ENCODE measurements around the gene IFI44L. TPM values are rescaled to one million over a fixed set of nuclear protein-coding genes. Genes with fewer than 3 reads are reported as not detected.
A peak's percentile ranks its signal among the peaks of the same experiment; 100 is the strongest.

IFI44L gene
- total and polyA plus RNA-seq, 9 donors, result 0.84 to 2.6 (median 1.7) TPM

GRCh38 chr1:78682496-78682895 is 62.2 kb downstream of the IFI44L start:
- no peak overlapping the region for H3K27ac ChIP-seq (ENCODE audit: low read length)
- H3K27me3 ChIP-seq (ENCODE audit: control insufficient read depth, insufficient read depth, low read length), result no peaks in the 10 kb centered on the region
- no peaks in the 10 kb centered on the region for H3K9me3 ChIP-seq (replicated peaks; ENCODE audit: control insufficient read depth, low read depth, low read length)
- H3K4me1 ChIP-seq (ENCODE audit: control insufficient read depth, insufficient read depth, low read length), result no peaks in the 10 kb centered on the region
- H3K36me3 ChIP-seq (ENCODE audit: control insufficient read depth, insufficient read depth, low read length), result no peaks in the 10 kb centered on the region
- no peak for DNase-seq
- H3K4me3 ChIP-seq (ENCODE audit: low read length), result no peak overlapping the region
- 46% methylated on average over 3 of the region's 3 CpGs for WGBS (ENCODE audit: insufficient coverage)

GRCh38 chr1:78683079-78683478 is 62.8 kb downstream of the IFI44L start:
- no peaks in the 10 kb centered on the region for H3K36me3 ChIP-seq (ENCODE audit: control insufficient read depth, insufficient read depth, low read length)
- H3K27ac ChIP-seq (ENCODE audit: low read length), result no peak overlapping the region
- WGBS (ENCODE audit: insufficient coverage), result no CpG with 5 or more reads among the region's 2 CpGs
- H3K4me1 ChIP-seq (ENCODE audit: control insufficient read depth, insufficient read depth, low read length), result no peaks in the 10 kb centered on the region
- no peak for DNase-seq
- no peak overlapping the region for H3K4me3 ChIP-seq (ENCODE audit: low read length)
- H3K9me3 ChIP-seq (replicated peaks; ENCODE audit: control insufficient read depth, low read depth, low read length), result no peaks in the 10 kb centered on the region
- no peaks in the 10 kb centered on the region for H3K27me3 ChIP-seq (ENCODE audit: control insufficient read depth, insufficient read depth, low read length)

DNA sequence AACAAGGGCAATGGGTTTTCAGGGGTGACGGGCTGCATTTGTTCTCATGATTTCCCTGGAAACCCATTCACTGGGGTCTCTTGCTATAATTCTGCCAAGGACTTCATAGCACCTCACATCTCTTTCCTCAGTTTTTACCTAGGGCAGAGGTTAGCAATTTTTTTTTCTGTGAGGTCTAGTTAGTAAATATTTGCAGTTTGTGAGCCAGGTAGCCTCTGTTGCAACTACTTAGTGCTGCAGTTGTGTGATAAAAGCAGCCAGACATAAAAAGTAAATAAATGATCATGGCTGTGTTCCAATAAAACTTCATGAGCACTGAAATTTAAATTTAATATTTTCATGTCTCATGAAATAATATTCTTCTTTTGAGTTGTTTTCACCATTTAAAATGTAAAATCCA is 67.1 kb downstream of the IFI44L start:
- no peak overlapping the region for H3K27ac ChIP-seq (ENCODE audit: low read length)
- no peaks in the 10 kb centered on the region for H3K9me3 ChIP-seq (replicated peaks; ENCODE audit: control insufficient read depth, low read depth, low read length)
- H3K36me3 ChIP-seq (ENCODE audit: control insufficient read depth, insufficient read depth, low read length), result no peaks in the 10 kb centered on the region
- no peak for DNase-seq
- no CpG with 5 or more reads among the region's 1 CpG for WGBS (ENCODE audit: insufficient coverage)
- H3K4me1 ChIP-seq (ENCODE audit: control insufficient read depth, insufficient read depth, low read length), result no peaks in the 10 kb centered on the region
- no peaks in the 10 kb centered on the region for H3K27me3 ChIP-seq (ENCODE audit: control insufficient read depth, insufficient read depth, low read length)
- no peak overlapping the region for H3K4me3 ChIP-seq (ENCODE audit: low read length)

DNA sequence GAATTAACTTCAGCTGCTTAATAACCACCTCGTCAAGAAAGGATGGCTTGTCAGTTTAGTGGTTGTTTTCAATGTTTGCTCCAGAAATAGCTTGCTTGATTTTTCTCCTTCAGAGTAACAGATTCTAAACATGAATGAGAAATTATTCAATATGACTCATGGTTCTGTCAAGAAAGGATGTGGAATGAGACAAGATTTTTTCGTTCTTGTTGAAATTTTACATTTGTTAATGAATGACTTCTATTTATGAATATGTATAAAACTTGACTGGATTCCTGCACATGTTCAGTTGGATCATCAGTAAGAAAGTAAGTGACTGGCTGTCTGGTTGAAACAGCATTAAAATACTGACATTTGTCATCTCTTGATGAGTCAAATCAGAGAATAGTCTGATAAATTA is 67.7 kb downstream of the IFI44L start:
- H3K4me3 ChIP-seq (ENCODE audit: low read length), result no peak overlapping the region
- no peak for DNase-seq
- no peak overlapping the region for H3K27ac ChIP-seq (ENCODE audit: low read length)
- H3K4me1 ChIP-seq (ENCODE audit: control insufficient read depth, insufficient read depth, low read length), result no peaks in the 10 kb centered on the region
- H3K27me3 ChIP-seq (ENCODE audit: control insufficient read depth, insufficient read depth, low read length), result no peaks in the 10 kb centered on the region
- H3K9me3 ChIP-seq (replicated peaks; ENCODE audit: control insufficient read depth, low read depth, low read length), result no peaks in the 10 kb centered on the region
- no CpG with 5 or more reads among the region's 2 CpGs for WGBS (ENCODE audit: insufficient coverage)
- H3K36me3 ChIP-seq (ENCODE audit: control insufficient read depth, insufficient read depth, low read length), result no peaks in the 10 kb centered on the region

DNA sequence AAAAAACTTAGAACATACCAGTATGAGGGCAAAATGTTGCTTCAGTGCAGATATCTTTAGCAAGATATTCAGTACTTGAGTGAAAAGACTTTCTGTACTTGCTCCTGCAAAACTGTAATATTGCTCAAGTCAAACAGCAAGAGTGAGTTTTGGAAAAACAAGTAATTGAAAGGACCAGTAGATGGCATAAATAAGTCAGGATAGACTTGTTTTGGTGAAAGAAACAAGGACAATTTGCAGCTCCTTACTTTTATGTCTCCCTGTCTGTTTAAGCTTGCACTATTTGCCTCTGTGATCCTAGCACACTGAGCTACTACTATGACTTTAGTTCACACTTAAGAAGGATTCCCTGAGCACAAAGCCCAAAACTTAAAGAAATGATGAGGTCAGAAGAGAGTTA is 68.4 kb downstream of the IFI44L start:
- DNase-seq, result peak; percentile 68
- Histone ChIP-seq H3K9me3 (replicated peaks; ENCODE audit: control insufficient read depth, low read depth, low read length) (no peaks in the 10 kb centered on the region), H3K4me3 (ENCODE audit: low read length) (no peak overlapping the region), H3K27me3 (ENCODE audit: control insufficient read depth, insufficient read depth, low read length) (no peaks in the 10 kb centered on the region), H3K36me3 (ENCODE audit: control insufficient read depth, insufficient read depth, low read length) (no peaks in the 10 kb centered on the region), H3K27ac (ENCODE audit: low read length) (no peak overlapping the region), H3K4me1 (ENCODE audit: control insufficient read depth, insufficient read depth, low read length) (no peaks in the 10 kb centered on the region)

DNA sequence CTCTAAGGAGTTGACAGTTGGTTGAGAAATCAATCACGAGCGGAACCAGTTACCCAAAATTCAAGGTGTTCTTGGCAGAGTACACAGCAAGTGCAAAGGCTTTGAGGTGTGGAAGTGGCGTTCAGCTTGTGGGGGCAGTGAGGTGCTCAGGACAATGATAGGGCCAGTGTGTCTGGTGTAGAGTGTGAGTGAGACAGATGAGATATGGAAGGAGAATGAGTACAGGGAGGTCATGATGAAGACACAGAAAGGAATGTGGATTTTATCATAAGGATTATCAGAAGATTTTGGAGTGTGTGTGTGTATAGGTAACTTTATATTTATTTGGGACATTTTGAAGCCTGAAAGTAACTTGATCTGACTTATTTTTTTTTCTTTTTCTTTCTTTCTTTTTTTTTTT is 70.3 kb downstream of the IFI44L start:
- no peaks in the 10 kb centered on the region for H3K36me3 ChIP-seq (ENCODE audit: control insufficient read depth, insufficient read depth, low read length)
- 90% methylated on average over 3 of the region's 3 CpGs for WGBS (ENCODE audit: insufficient coverage)

GRCh38 chr1:78691995-78692747 is 71.9 kb downstream of the IFI44L start:
- 100% methylated on average over 1 of the region's 4 CpGs for WGBS (ENCODE audit: insufficient coverage)
- DNase-seq, result no peak
- no peak overlapping the region for H3K4me3 ChIP-seq (ENCODE audit: low read length)
- no peaks in the 10 kb centered on the region for H3K4me1 ChIP-seq (ENCODE audit: control insufficient read depth, insufficient read depth, low read length)
- H3K27me3 ChIP-seq (ENCODE audit: control insufficient read depth, insufficient read depth, low read length), result no peaks in the 10 kb centered on the region
- no peaks in the 10 kb centered on the region for H3K9me3 ChIP-seq (replicated peaks; ENCODE audit: control insufficient read depth, low read depth, low read length)
- H3K27ac ChIP-seq (ENCODE audit: low read length), result no peak overlapping the region
- no peaks in the 10 kb centered on the region for H3K36me3 ChIP-seq (ENCODE audit: control insufficient read depth, insufficient read depth, low read length)

More for the DNA sequence above, 70.3 kb downstream of the IFI44L start:
- no peak overlapping the region for H3K27ac ChIP-seq (ENCODE audit: low read length)
- H3K4me1 ChIP-seq (ENCODE audit: control insufficient read depth, insufficient read depth, low read length), result no peaks in the 10 kb centered on the region
- no peaks in the 10 kb centered on the region for H3K27me3 ChIP-seq (ENCODE audit: control insufficient read depth, insufficient read depth, low read length)
- DNase-seq, result no peak
- no peaks in the 10 kb centered on the region for H3K9me3 ChIP-seq (replicated peaks; ENCODE audit: control insufficient read depth, low read depth, low read length)
- no peak overlapping the region for H3K4me3 ChIP-seq (ENCODE audit: low read length)

Other genes starting within 250 kb of the IFI44L start
- 24.1 TPM for gene PTGFR, start 129.5 kb upstream of the IFI44L start, total RNA-seq
- 10 to 100 TPM; 16.1 to 53.1 (median 23.1) TPM for gene PTGFR, start 129.5 kb upstream of the IFI44L start, polyA plus RNA-seq (ENCODE audit: insufficient read depth in 1 of 8, insufficient read length in 8 of 8, low replicate concordance in 1 of 8)
- 10.4 TPM for gene IFI44, start 29.4 kb downstream of the IFI44L start, total RNA-seq
- gene IFI44, start 29.4 kb downstream of the IFI44L start, polyA plus RNA-seq (ENCODE audit: insufficient read depth in 1 of 8, insufficient read length in 8 of 8, low replicate concordance in 1 of 8), result 10 to 100 TPM in 1 of 8 donors, 1 to 10 TPM in 7; 6.7 to 10.1 (median 8.0) TPM